H1 (cell line): Measurements from ENCODE around the gene HS6ST1. TPM values are rescaled to one million over a fixed set of nuclear protein-coding genes. Genes with fewer than 3 reads are reported as not detected.

Experiments used
- CTCF ChIA-PET: fragments of 300-600 bp; sonication (Branson Sonifier 250); formaldehyde crosslinking; loops from one replicate; lab custom pipeline; 2021; ENCODE audit not compliant: partially characterized antibody; lab: Charles Lee
- POLR2A ChIA-PET: fragments of 300-600 bp; sonication (Branson Sonifier 250); formaldehyde crosslinking; loops from one replicate; lab custom pipeline; 2021; ENCODE audit warnings: inconsistent platforms; ENCODE audit not compliant: partially characterized antibody; lab: Charles Lee
- DNase-seq, 2 experiments: peaks; one replicate each; pipeline versions ENCODE4 v3.0.0 to v3.0.0-alpha.2; 2010 to 2022; ENCODE audit warnings: low spot score in 2 of 2, low read depth in 1 of 2, mixed read lengths in 1 of 2
- FAIRE-seq: peaks from 2 replicates; lab custom pipeline; 2011; peaks lifted over from hg19 to GRCh38; lab: Jason Lieb, UNC
- H2AFZ ChIP-seq: 2 replicates; pipeline ENCODE4 v1.8.1; 2012; ENCODE audit warnings: low read length, inconsistent platforms
- H2AK5ac ChIP-seq: 2 replicates; pipeline ENCODE4 v1.6.1; 2013; ENCODE audit warnings: low read depth, low read length
- H2BK120ac ChIP-seq: replicated peaks from 2 replicates; pipeline ENCODE3; 2013; ENCODE audit warnings: low read depth, low read length, inconsistent platforms
- H2BK12ac ChIP-seq: 2 replicates; pipeline ENCODE4 v1.6.1; 2013; ENCODE audit warnings: low read depth, low read length
- H2BK15ac ChIP-seq: 2 replicates; pipeline ENCODE4 v1.6.1; 2013; ENCODE audit warnings: low read length
- H2BK20ac ChIP-seq: 2 replicates; pipeline ENCODE4 v1.6.1; 2013; ENCODE audit warnings: low read length
- H2BK5ac ChIP-seq: 2 replicates; pipeline ENCODE4 v1.6.1; 2013; ENCODE audit warnings: low read depth, low read length
- H3K14ac ChIP-seq: 2 replicates; pipeline ENCODE4 v1.6.1; 2013; ENCODE audit warnings: inconsistent platforms; ENCODE audit not compliant: insufficient read length
- H3K18ac ChIP-seq: 2 replicates; pipeline ENCODE4 v1.6.1; 2013; ENCODE audit warnings: low read length; ENCODE audit errors: extremely low read depth
- H3K23ac ChIP-seq: 2 replicates; pipeline ENCODE4 v1.6.1; 2013; ENCODE audit warnings: inconsistent platforms; ENCODE audit not compliant: insufficient read length
- H3K23me2 ChIP-seq: 2 replicates; pipeline ENCODE4 v1.6.1; 2013; ENCODE audit warnings: low read depth, low read length
- H3K27ac ChIP-seq: 2 replicates; pipeline ENCODE4 v1.6.1; 2011; ENCODE audit warnings: low read depth, low read length, inconsistent platforms
- H3K27me3 ChIP-seq, 4 experiments: replicated peaks in 1 of 4; 1 replicate in 1 of 4; 2 replicates in 3 of 4; pipeline versions ENCODE4 v1.6.1 to v1.8.1; 2011 to 2013; ENCODE audit warnings: low read length in 3 of 4, mild to moderate bottlenecking in 3 of 4, inconsistent platforms in 2 of 4, mixed read lengths in 2 of 4, moderate library complexity in 1 of 4; ENCODE audit not compliant: control insufficient read depth in 3 of 4, insufficient read depth in 3 of 4; ENCODE audit errors: extremely low read depth in 1 of 4
- H3K36me3 ChIP-seq, 4 experiments: 2 replicates each; pipeline versions ENCODE4 v1.6.1 to v1.8.1; 2011 to 2013; ENCODE audit warnings: mild to moderate bottlenecking in 4 of 4, low read length in 3 of 4, moderate library complexity in 2 of 4, control low read depth in 1 of 4, inconsistent platforms in 1 of 4; ENCODE audit not compliant: insufficient read depth in 4 of 4, control insufficient read depth in 2 of 4
- H3K4ac ChIP-seq: replicated peaks from 2 replicates; pipeline ENCODE3; 2013; ENCODE audit warnings: low read length, low read depth, mixed read lengths, inconsistent platforms; ENCODE audit not compliant: insufficient read length
- H3K4me1 ChIP-seq, 4 experiments: replicated peaks in 1 of 4; 1 replicate in 1 of 4; 2 replicates in 3 of 4; pipeline versions ENCODE4 v1.6.1 to v1.8.1; 2011 to 2013; ENCODE audit warnings: low read length in 3 of 4, inconsistent platforms in 2 of 4, mixed read lengths in 1 of 4; ENCODE audit not compliant: insufficient read depth in 4 of 4, control insufficient read depth in 3 of 4
- H3K4me2 ChIP-seq, 2 experiments: 2 replicates each; pipeline versions ENCODE4 v1.6.1 to v1.8.1; 2011 to 2013; ENCODE audit warnings: low read depth in 2 of 2, low read length in 2 of 2, control low read depth in 1 of 2, inconsistent platforms in 1 of 2, mild to moderate bottlenecking in 1 of 2; ENCODE audit not compliant: insufficient read depth in 1 of 2
- H3K4me3 ChIP-seq, 4 experiments: fragments of 200-600, 300-600 bp in 1 of 4; sonication (generic), shearing (Covaris generic), sonication (Bioruptor Twin) in 1 of 4; 2 replicates each; pipeline versions ENCODE4 v1.5.1 to v1.8.1; 2011 to 2016; ENCODE audit warnings: low read length in 4 of 4, low read depth in 3 of 4, control low read depth in 2 of 4, inconsistent platforms in 2 of 4, mild to moderate bottlenecking in 2 of 4, mixed read lengths in 1 of 4, moderate library complexity in 1 of 4; ENCODE audit not compliant: insufficient read depth in 2 of 4; ENCODE audit errors: extremely low read depth in 1 of 4
- H3K56ac ChIP-seq: replicated peaks from 2 replicates; pipeline ENCODE3; 2013; ENCODE audit warnings: low read depth, mild to moderate bottlenecking, mixed read lengths, low read length, inconsistent platforms; ENCODE audit not compliant: insufficient read length
- H3K79me1 ChIP-seq: 2 replicates; pipeline ENCODE4 v1.6.1; 2013; ENCODE audit warnings: low read depth, low read length, control low read depth
- H3K79me2 ChIP-seq, 2 experiments: 2 replicates each; pipeline versions ENCODE4 v1.6.1 to v1.8.1; 2012 to 2013; ENCODE audit warnings: low read length in 2 of 2, mild to moderate bottlenecking in 2 of 2, inconsistent platforms in 1 of 2; ENCODE audit not compliant: insufficient read depth in 2 of 2, control insufficient read depth in 1 of 2
- H3K9ac ChIP-seq, 4 experiments: replicated peaks in 1 of 4; 1 replicate in 1 of 4; 2 replicates in 3 of 4; pipeline versions ENCODE4 v1.6.1 to v1.8.1; 2011 to 2013; ENCODE audit warnings: low read depth in 3 of 4, low read length in 3 of 4, control low read depth in 2 of 4, mild to moderate bottlenecking in 2 of 4, moderate library complexity in 2 of 4, inconsistent platforms in 1 of 4; ENCODE audit errors: extremely low read depth in 1 of 4
- H3K9me3 ChIP-seq, 2 experiments: 2 replicates each; pipeline versions ENCODE4 v1.6.1 to v1.8.1; 2012 to 2013; ENCODE audit warnings: mild to moderate bottlenecking in 2 of 2, moderate library complexity in 2 of 2, control low read depth in 1 of 2, inconsistent platforms in 1 of 2, low read depth in 1 of 2, low read length in 1 of 2, mixed read lengths in 1 of 2; ENCODE audit not compliant: insufficient read depth in 2 of 2
- H4K20me1 ChIP-seq, 2 experiments: replicated peaks in 1 of 2; 2 replicates each; pipeline versions ENCODE3 to v1.8.1; 2011 to 2013; ENCODE audit warnings: inconsistent platforms in 2 of 2, low read length in 2 of 2, mild to moderate bottlenecking in 1 of 2; ENCODE audit not compliant: insufficient read depth in 2 of 2, control insufficient read depth in 1 of 2
- H4K5ac ChIP-seq: 2 replicates; pipeline ENCODE4 v1.6.1; 2013; ENCODE audit warnings: low read length, low read depth, mixed read lengths, inconsistent platforms; ENCODE audit not compliant: insufficient read length
- H4K8ac ChIP-seq: 2 replicates; pipeline ENCODE4 v1.8.0; 2013; ENCODE audit warnings: mild to moderate bottlenecking, moderate library complexity, low read length, inconsistent platforms; ENCODE audit not compliant: insufficient read depth; ENCODE audit errors: extremely low read depth
- H4K91ac ChIP-seq: replicated peaks from 2 replicates; pipeline ENCODE3; 2013; ENCODE audit warnings: low read length, mixed read lengths, inconsistent platforms; ENCODE audit not compliant: insufficient read length
- BRCA1 ChIP-seq: IDR thresholded peaks from 2 replicates; pipeline ENCODE4 v1.6.1; 2012; ENCODE audit warnings: low read depth, low read length, improper control_type of control experiment
- CHD2 ChIP-seq: IDR thresholded peaks from 2 replicates; pipeline ENCODE4 v1.6.1; 2012; ENCODE audit warnings: low read length, improper control_type of control experiment
- CTCF ChIP-seq, 3 experiments: IDR thresholded peaks; 1 replicate in 2 of 3; 2 replicates in 1 of 3; pipeline versions ENCODE4 v1.5.1 to v1.6.1; 2011; ENCODE audit warnings: low read length in 3 of 3, mild to moderate bottlenecking in 3 of 3, inconsistent platforms in 2 of 3, low read depth in 1 of 3, moderate library complexity in 1 of 3; ENCODE audit not compliant: insufficient read depth in 1 of 3; ENCODE audit errors: control extremely low read depth in 1 of 3
- EGR1 ChIP-seq: IDR thresholded peaks from 2 replicates; pipeline ENCODE4 v1.6.1; 2011; ENCODE audit warnings: low read depth, low read length, borderline replicate concordance
- EZH2 ChIP-seq: fragments of 200-600 bp; sonication (generic); IDR thresholded peaks from 2 replicates; pipeline ENCODE4 v1.7.1; 2012; ENCODE audit warnings: low read depth, mild to moderate bottlenecking, moderate library complexity, low read length, inconsistent platforms; ENCODE audit not compliant: severe bottlenecking
- POLR2A ChIP-seq, 2 experiments: IDR thresholded peaks; 1 replicate in 1 of 2; 2 replicates in 1 of 2; pipeline ENCODE4 v1.6.1; 2011; ENCODE audit warnings: low read depth in 2 of 2, low read length in 2 of 2, mild to moderate bottlenecking in 2 of 2; ENCODE audit errors: control extremely low read depth in 1 of 2
- POLR2AphosphoS5 ChIP-seq: IDR thresholded peaks from 2 replicates; pipeline ENCODE4 v1.6.1; 2011; ENCODE audit warnings: low read depth, low read length
- POU5F1 ChIP-seq: IDR thresholded peaks from 2 replicates; pipeline ENCODE4 v1.6.1; 2011; ENCODE audit warnings: low read depth, mild to moderate bottlenecking, low read length, moderate library complexity
- RNF2 ChIP-seq: fragments of 200-900, 300-1000 bp; sonication (generic); IDR thresholded peaks from 2 replicates; pipeline ENCODE4 v1.7.1; 2016; ENCODE audit warnings: borderline replicate concordance, low read depth, mild to moderate bottlenecking, antibody characterized with exemption, low read length; ENCODE audit not compliant: poor library complexity, severe bottlenecking; ENCODE audit errors: missing control alignments
- RXRA ChIP-seq: IDR thresholded peaks from 2 replicates; pipeline ENCODE4 v1.6.1; 2011; ENCODE audit warnings: low read depth, mild to moderate bottlenecking, low read length, moderate library complexity; ENCODE audit not compliant: insufficient read depth
- SUZ12 ChIP-seq: fragments of 200-600 bp; sonication (generic); IDR thresholded peaks from 2 replicates; pipeline ENCODE4 v1.6.1; 2012; ENCODE audit warnings: mild to moderate bottlenecking, inconsistent platforms, low read length, moderate library complexity, mixed read lengths
- TCF12 ChIP-seq: IDR thresholded peaks from 2 replicates; pipeline ENCODE4 v1.6.1; 2011; ENCODE audit warnings: low read depth, mild to moderate bottlenecking, low read length
- WGBS, 2 experiments: shearing (Covaris generic) in 1 of 2; methylation state at CpG; one replicate each; pipeline versions ENCODE4 v1.1.6 to v1.1.7; 2013 to 2015; ENCODE audit warnings: low lambda C conversion rate in 2 of 2, mixed read lengths in 2 of 2, inconsistent platforms in 1 of 2, low coverage in 1 of 2, missing lambda C conversion rate in 1 of 2; ENCODE audit not compliant: insufficient replicate concordance in 2 of 2, insufficient coverage in 1 of 2, insufficient read length in 1 of 2; ENCODE audit errors: extremely low coverage in 1 of 2, missing lambda C conversion rate in 1 of 2; 5-methylcytosine and 5-hydroxymethylcytosine counted together
- polyA plus RNA-seq, 7 experiments: library from polyadenylated mRNA; depleted of rRNA in 3 of 7; stranded (reverse) in 5 of 7; unstranded in 2 of 7; fragments of >200 nt in 5 of 7; fragments of 200-250 nt in 2 of 7; gene quantifications; 1 replicate in 5 of 7; 2 replicates in 1 of 7; 4 replicates in 1 of 7; pipeline versions ENCODE4 v1.2.1 to v1.2.3, GENCODE V29; 2011 to 2013; ENCODE audit warnings: missing spikeins in 2 of 7, mixed read lengths in 2 of 7
- total RNA-seq: library from RNA; stranded (reverse); fragmentation: NEBNext Ultra II Directional; extraction: Animal tissue kit (Norgen Biotek cat#: 25700); gene quantifications from 2 replicates; pipeline ENCODE4 v1.2.1, GENCODE V29; 2021

The HS6ST1 gene
- total and polyA plus RNA-seq, 2 of the 8 experiments (the other 6 are each of a cell fraction or from before 2014, with no cell fraction given), result 37.4 to 74.6 TPM

- Histone ChIP-seq H4K5ac (no peak overlapping the region), H3K4ac (no peak overlapping the region), H3K79me2 (peaks cover 0 to 63% of the 10 kb centered on the region in 2 experiments; a peak in 2 of 4 replicates), H2BK12ac (no peak overlapping the region), H3K14ac (no peak overlapping the region), H3K18ac (no peak overlapping the region), H3K27me3 (no peaks in the 10 kb centered on the region), H2AFZ (no peak overlapping the region), H3K9ac (no peak overlapping the region), H3K9me3 (no peaks in the 10 kb centered on the region), H3K4me2 (no peak overlapping the region), H3K4me3 (no peak overlapping the region), H4K91ac (no peak overlapping the region), H3K23ac (no peak overlapping the region), H3K27ac (no peak overlapping the region), H3K23me2 (no peaks in the 10 kb centered on the region), H3K36me3 (peaks cover 2 to 6% (median 4%) of the 10 kb centered on the region in 4 experiments; a peak in 5 of 8 replicates), H3K79me1 (peaks cover 25% of the 10 kb centered on the region), H2BK20ac (no peak overlapping the region), H2AK5ac (no peak overlapping the region), H4K8ac (peak overlapping the region; percentile 35; the same call in 1 of the 2 replicates), H3K56ac (no peak overlapping the region), H2BK15ac (no peak overlapping the region), H3K4me1 (peaks cover 0 to 12% (median 6%) of the 10 kb centered on the region in 4 experiments; a peak in 5 of 7 replicates), H2BK120ac (no peak overlapping the region), H4K20me1 (peaks cover 34 to 58% of the 10 kb centered on the region in 2 experiments), H2BK5ac (no peak overlapping the region)
- 94% methylated on average over 11 of the region's 11 CpGs; no CpG with 5 or more reads in 1 of the 2 experiments for WGBS, 2 experiments
- no peak for FAIRE-seq
- CTCF ChIA-PET, result interaction anchor here (0.7 to 1.9 kb wide), 4 partner anchors 9 to 26 kb away, joined by 3 to 4 read pairs (median 4); no protein-coding TSS in a partner anchor
- no peak for DNase-seq
- POLR2A ChIA-PET, result interaction anchor here (0.5 to 1.4 kb wide), 3 partner anchors 9 to 96 kb away, joined by 3 read pairs; no protein-coding TSS in a partner anchor
- TF ChIP-seq POU5F1 (no peak), CTCF (IDR thresholded peaks at IDR 0.05; ENCODE audit: control extremely low read depth in 1 of 3, insufficient read depth in 1 of 3, low read depth in 1 of 3, low read length in 3 of 3) (no peak), CHD2 (no peak), BRCA1 (no peak), POLR2AphosphoS5 (no peak), RXRA (no peak), RNF2 (no peak), POLR2A (IDR thresholded peaks at IDR 0.05; ENCODE audit: control extremely low read depth in 1 of 2, low read depth in 2 of 2, low read length in 2 of 2) (no peak), EZH2 (no peak), EGR1 (no peak), TCF12 (no peak), SUZ12 (no peak)
Observed at GRCh38 chr2:128279786-128280157, 38.9 kb downstream of the HS6ST1 start.
